Epidermal melanocyte (primary cell): ENCODE results near the gene FAM13C.

Experiments used
- DNase-seq: peaks from one replicate; pipeline ENCODE4 v3.0.0; 2011; ENCODE audit warnings: low spot score; ENCODE audit not compliant: insufficient read length

FAM13C gene

GRCh38 chr10:59361663-59362143 lies 646 bp downstream of the FAM13C start:
- no peak for DNase-seq

GRCh38 chr10:59360605-59361405 lies 1.5 kb downstream of the FAM13C start:
- no peak for DNase-seq

DNA sequence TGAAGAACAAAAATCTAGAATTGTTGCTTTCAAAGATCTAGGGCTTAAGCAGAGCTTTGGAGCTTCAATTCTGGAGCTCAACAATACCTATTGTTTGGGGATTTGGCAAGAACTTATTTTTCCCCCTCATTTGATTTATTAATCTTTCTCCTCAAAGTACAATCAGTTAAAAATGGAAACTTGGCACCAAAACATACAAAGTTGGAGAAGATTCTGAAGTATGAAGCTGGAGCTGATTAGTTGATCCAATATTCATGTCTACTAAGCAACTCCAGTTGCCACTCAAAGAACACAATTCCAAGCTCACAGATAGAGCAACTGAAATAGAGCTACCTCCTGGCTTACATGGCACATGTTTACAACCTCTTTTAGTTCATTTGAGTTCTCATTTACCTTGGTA lies 3.8 kb downstream of the FAM13C start:
- no peak for DNase-seq

GRCh38 chr10:59354434-59354833 lies 7.9 kb downstream of the FAM13C start:
- DNase-seq = peak; percentile 71

DNA sequence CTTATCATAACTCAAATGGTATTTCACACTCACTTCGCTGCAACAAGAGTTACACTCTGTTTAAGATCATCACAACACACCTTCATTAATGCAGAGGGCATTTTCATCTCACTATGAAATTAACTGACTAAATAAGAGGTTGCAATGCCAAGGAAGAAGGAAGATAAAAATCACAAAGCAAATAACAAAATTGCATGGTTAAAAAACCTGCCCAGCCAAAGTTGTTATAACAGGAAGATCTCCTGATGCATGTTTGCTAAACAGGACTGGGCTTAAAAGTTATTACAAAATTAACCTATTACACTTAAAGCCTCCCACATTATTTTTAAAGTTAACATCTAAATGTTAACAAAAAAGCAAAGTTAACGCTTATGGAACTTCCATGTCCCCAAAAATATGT lies 11.8 kb downstream of the FAM13C start:
- no peak for DNase-seq

DNA sequence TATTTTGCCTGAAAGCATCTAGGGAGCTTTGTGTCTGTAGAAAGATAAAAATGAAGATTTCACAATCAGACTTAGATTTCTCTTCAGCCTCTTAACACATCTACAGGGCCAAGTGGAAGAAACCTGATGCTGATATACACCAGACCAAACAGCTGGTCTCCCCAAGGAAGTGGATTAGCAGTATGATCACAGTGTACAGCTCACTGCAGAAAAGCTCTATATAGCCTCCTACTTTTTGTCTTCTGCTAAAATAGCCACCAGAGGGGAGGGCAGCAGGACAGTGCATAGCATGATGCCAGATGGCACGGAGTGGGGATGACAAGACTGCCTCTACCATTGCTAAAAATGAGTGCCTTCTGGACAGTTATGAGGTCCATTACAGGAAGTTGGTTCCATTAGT lies 16.0 kb downstream of the FAM13C start:
- DNase-seq = no peak

GRCh38 chr10:59342723-59343122 lies 19.6 kb downstream of the FAM13C start:
- no peak for DNase-seq

- DNase-seq = no peak
Observed at GRCh38 chr10:59342000-59342399, 20.3 kb downstream of the FAM13C start.

- no peak for DNase-seq
Observed at GRCh38 chr10:59340285-59340684, 22.1 kb downstream of the FAM13C start.

DNA sequence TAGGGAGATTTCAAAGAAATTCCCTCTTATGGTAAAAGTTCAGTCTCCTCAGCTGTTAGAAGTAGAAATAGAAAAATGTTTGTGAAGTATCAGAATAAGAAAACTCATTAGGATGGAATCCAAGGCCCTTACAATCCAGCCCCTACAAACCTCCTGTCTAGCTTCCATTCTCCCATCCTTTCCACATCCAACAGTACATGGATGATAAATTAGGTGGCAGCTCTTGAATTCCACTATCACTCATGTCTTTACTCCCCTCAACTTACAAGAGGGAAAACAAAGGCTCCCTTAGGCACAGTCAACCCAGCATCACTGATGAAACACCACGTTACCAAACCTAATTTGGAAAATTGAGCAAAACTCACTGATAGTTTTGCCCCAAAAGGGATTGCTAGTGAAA lies 23.0 kb downstream of the FAM13C start:
- no peak for DNase-seq

GRCh38 chr10:59337201-59337652 lies 25.1 kb downstream of the FAM13C start:
- DNase-seq = no peak

DNA sequence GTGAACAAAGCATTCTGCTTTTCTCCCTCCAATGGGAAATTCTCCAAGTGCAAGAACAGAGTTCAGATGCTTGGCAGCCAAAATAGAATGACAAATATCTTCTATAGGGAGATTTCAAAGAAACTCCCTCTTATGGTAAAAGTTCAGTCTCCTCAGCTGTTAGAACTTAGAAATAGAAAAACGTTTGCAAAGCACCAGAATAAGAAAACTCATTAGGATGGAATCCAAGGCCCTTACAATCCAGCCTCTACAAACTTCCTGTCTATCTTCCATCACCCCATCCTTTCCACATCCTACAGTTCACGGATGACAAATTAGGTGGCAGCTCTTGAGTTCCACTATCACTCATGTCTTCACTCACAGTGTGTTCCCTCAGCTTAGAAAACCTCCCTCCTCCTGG lies 25.7 kb downstream of the FAM13C start:
- DNase-seq = no peak

GRCh38 chr10:59335497-59335896 lies 26.9 kb downstream of the FAM13C start:
- DNase-seq = no peak

DNA sequence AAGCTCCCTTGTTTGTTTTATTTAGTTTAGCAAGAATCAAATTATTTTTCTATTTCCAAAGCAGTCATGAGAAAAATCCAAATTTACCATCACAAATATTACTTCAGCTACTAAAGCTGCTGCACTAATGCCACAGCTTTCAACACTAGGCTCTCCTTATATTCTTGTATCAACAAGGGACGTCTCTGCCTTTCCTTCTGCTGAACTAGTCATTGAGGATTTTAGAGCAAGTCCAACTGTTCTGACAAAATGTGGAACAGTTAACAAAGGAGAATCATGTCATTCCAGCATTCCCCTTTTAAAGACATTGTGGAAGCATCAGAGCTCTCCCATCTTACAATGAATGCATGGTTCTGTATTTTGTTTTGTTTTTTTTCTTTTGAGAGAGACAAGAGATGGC lies 28.6 kb downstream of the FAM13C start:
- no peak for DNase-seq

GRCh38 chr10:59332581-59332980 lies 29.8 kb downstream of the FAM13C start:
- no peak for DNase-seq

DNA sequence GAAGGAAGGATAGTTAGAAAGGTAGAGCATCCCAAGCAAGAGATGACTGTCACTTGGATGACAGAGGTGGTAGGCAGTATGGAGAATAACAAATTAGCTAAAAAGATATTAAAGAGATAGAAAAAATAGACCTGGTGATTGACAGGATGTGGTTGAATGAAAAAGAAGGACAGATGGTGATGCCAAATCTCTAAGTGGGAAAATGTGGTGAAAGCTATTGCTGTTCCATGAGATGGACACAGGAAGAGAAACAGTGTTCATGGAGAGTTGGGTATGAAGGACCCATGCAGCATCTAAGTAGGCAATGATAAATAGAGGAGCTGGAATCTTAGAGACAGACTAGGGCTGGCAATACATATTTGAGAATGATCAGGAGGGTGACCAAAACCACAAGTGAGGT lies 30.7 kb downstream of the FAM13C start:
- no peak for DNase-seq

DNA sequence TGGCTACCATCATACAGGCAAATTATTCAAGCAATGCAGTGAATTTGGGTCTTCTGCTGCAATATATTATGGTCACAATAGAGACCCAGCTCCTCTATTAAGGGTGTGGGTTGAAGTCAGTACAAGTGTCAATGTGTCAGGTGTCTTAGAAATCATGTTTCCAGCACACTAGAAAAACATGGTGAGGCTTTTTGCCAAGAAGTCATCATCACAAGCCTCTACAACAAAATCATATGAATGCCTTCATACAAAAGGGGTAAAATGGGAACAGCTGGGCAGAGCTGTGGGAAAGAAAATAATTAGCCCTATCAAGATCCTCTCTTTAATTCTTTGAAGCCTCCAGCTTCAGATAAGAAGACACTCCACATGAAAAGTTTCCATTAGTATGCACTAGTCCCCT lies 37.2 kb downstream of the FAM13C start:
- DNase-seq = no peak

GRCh38 chr10:59324597-59324996 lies 37.8 kb downstream of the FAM13C start:
- no peak for DNase-seq

- DNase-seq = no peak
Observed at GRCh38 chr10:59323831-59324401, 38.4 kb downstream of the FAM13C start.

DNA sequence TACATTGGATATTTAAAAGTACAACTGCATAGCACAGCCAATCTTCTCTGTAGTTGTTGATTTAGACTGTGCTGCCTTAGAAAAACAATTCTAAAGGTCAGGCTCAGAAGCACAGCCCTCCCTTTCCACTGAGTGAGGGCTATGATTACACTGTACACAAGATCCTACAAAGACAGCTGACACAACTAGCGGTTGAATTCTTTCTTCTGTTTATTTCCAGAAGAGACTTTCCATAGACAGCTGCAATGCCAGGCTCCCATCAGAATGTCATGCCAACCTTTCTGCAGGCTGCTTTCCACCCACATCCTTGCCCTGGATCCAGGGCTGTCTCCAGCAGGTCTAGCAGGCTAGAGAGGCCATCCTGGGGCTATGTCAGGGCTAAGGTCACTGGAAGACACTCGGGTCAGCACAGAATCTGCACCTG lies 39.3 kb downstream of the FAM13C start:
- DNase-seq = no peak

GRCh38 chr10:59322131-59322530 lies 40.2 kb downstream of the FAM13C start:
- DNase-seq = no peak

DNA sequence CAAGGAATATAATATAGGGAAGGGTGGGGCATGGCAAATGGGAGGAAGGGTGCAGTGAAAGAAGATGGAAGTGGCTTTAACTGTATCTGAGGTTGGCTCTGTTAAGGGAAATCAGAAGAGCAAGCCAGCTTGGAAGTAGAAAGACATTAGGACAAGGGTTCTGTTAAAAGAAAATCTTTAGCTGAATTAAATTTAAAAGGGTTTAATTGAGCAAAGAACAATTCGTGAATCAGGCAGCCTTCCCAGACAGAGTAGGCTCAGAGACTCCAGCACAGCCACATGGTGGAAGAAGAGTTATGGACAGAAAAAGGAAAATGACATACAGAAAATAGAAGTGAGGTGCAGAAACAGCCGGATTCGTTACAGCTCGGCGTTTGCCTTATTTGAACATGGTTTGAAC lies 42.0 kb downstream of the FAM13C start:
- DNase-seq = no peak

DNA sequence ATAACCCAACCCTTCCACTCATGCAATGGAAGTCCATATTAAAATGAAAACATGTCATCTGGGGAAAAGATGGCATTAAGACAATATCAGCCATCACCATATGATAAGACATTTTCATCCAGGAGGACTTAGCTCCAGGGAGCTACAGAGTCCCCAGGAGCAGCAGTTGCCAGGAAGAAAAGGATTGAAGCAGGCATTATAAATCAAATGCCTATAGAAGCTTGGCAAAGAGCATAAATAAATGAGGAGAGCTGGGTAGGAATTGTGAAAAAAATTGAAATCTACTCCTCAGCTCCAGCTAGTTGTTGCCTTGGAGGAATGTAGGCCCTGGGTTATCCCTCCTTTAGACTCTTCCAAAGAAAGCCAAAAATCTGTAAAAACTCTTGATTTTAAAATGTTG lies 42.5 kb downstream of the FAM13C start:
- no peak for DNase-seq
